K562 (cell line): ENCODE results near the gene PFDN2. TPM values are rescaled to one million over a fixed set of nuclear protein-coding genes. Genes with fewer than 3 reads are reported as not detected.

Experiments
- ATAC-seq: fragments of 200-7000 bp; cut with Tn5 transposase; 3 replicates; pipeline ENCODE4 v1.9.1; 2020; ENCODE audit warnings: moderate library complexity
- BruUV-seq: library from RNA; stranded (reverse); fragments of 400-500 nt; replicated peaks from 2 replicates; lab custom pipeline; 2021; lab: Mats Ljungman, UMichigan
- CTCF ChIA-PET: fragments of 300-600 bp; formaldehyde crosslinking; extraction: SDS; loops from one replicate; lab custom pipeline; 2021; ENCODE audit warnings: low intra/inter-chr PET ratio; lab: Yijun Ruan, JAX
- POLR2A ChIA-PET: fragments of 300-600, 350-650 bp; sonication (Branson Sonifier 250); formaldehyde crosslinking; extraction: SDS; loops from one replicate; lab custom pipeline; 2021; ENCODE audit warnings: antibody characterized with exemption, inconsistent platforms; lab: Yijun Ruan, JAX
- DNase-seq, 4 experiments: peaks; one replicate each; pipeline versions ENCODE4 v3.0.0 to v3.0.0-alpha.2; 2011 to 2018; ENCODE audit warnings: low spot score in 3 of 4, mixed read lengths in 3 of 4; ENCODE audit errors: extremely low read depth in 1 of 4
- FAIRE-seq: peaks from 2 replicates; lab custom pipeline; 2011; peaks lifted over from hg19 to GRCh38; lab: Jason Lieb, UNC
- H2AFZ ChIP-seq: 2 replicates; pipeline ENCODE4 v1.6.0; 2011; ENCODE audit warnings: low read depth, low read length, control low read depth, inconsistent platforms
- H3K27ac ChIP-seq: fragments of 200-600 bp; 3 replicates; pipeline ENCODE4 v1.8.0; 2011; ENCODE audit warnings: low read depth, mild to moderate bottlenecking, control low read depth, inconsistent platforms, low read length, moderate library complexity, mixed read lengths; ENCODE audit errors: extremely low read depth
- H3K27me3 ChIP-seq, 2 experiments: fragments of 300-600 bp in 1 of 2; 2 replicates in 1 of 2; 3 replicates in 1 of 2; pipeline versions ENCODE4 v1.6.0 to v1.8.0; 2011; ENCODE audit warnings: inconsistent platforms in 2 of 2, low read length in 2 of 2, mild to moderate bottlenecking in 1 of 2, mixed read lengths in 1 of 2, moderate library complexity in 1 of 2; ENCODE audit not compliant: control insufficient read depth in 2 of 2, insufficient read depth in 2 of 2
- H3K36me3 ChIP-seq: fragments of 300-600 bp; 3 replicates; pipeline ENCODE4 v1.8.0; 2011; ENCODE audit warnings: mild to moderate bottlenecking, low read length, inconsistent platforms; ENCODE audit not compliant: control insufficient read depth, insufficient read depth
- H3K4me1 ChIP-seq, 2 experiments: fragments of 200-600 bp in 1 of 2; replicated peaks in 1 of 2; 2 replicates in 1 of 2; 3 replicates in 1 of 2; pipeline versions ENCODE4 v1.5.1 to v1.8.0; 2011; ENCODE audit warnings: inconsistent platforms in 2 of 2, low read length in 2 of 2, mild to moderate bottlenecking in 1 of 2, mixed read lengths in 1 of 2, moderate library complexity in 1 of 2; ENCODE audit not compliant: control insufficient read depth in 2 of 2, insufficient read depth in 2 of 2
- H3K4me2 ChIP-seq: 2 replicates; pipeline ENCODE4 v1.6.1; 2011; ENCODE audit warnings: low read length, control low read depth, inconsistent platforms, mixed read lengths; ENCODE audit not compliant: insufficient read depth
- H3K4me3 ChIP-seq: fragments of 200-600 bp; sonication (generic), shearing (Covaris generic); 2 replicates; pipeline ENCODE4 v1.5.1; 2016; ENCODE audit warnings: control low read depth, inconsistent platforms
- H3K79me2 ChIP-seq: fragments of 200-600 bp; 3 replicates; pipeline ENCODE4 v1.8.0; 2011; ENCODE audit warnings: low read length, inconsistent platforms; ENCODE audit not compliant: control insufficient read depth, insufficient read depth
- H3K9ac ChIP-seq, 2 experiments: 2 replicates each; pipeline versions ENCODE4 v1.6.0 to v1.6.1; 2011; ENCODE audit warnings: low read depth in 2 of 2, low read length in 2 of 2, control low read depth in 1 of 2, inconsistent platforms in 1 of 2, mild to moderate bottlenecking in 1 of 2, mixed read lengths in 1 of 2; ENCODE audit not compliant: insufficient read depth in 1 of 2
- H3K9me1 ChIP-seq: one replicate; pipeline ENCODE4 v1.6.0; 2011; ENCODE audit warnings: inconsistent platforms, mild to moderate bottlenecking, low read length, moderate library complexity; ENCODE audit not compliant: control insufficient read depth, insufficient read depth
- H3K9me3 ChIP-seq: replicated peaks from 2 replicates; pipeline ENCODE4 v1.5.1; 2011; ENCODE audit warnings: low read depth, low read length, inconsistent platforms; ENCODE audit not compliant: control insufficient read depth, insufficient read depth
- H4K20me1 ChIP-seq: replicated peaks from 2 replicates; pipeline ENCODE4 v1.6.1; 2011; ENCODE audit warnings: low read length, inconsistent platforms, mixed read lengths; ENCODE audit not compliant: control insufficient read depth, insufficient read depth
- CEBPB ChIP-seq: fragments of 450-650 bp; IDR thresholded peaks from 2 replicates; pipeline ENCODE4 v1.6.1; 2016; ENCODE audit warnings: missing genetic modification characterization, missing compliant biosample characterization
- RBM22 ChIP-seq: fragments of 200-400 bp; formaldehyde crosslinking; IDR thresholded peaks from 2 replicates; pipeline ENCODE4 v1.6.1; 2018; ENCODE audit warnings: low read length, low read depth; ENCODE audit not compliant: poor library complexity, severe bottlenecking
- ZBTB7A ChIP-seq: IDR thresholded peaks from 2 replicates; pipeline ENCODE4 v1.6.1; 2011; ENCODE audit warnings: low read depth, mild to moderate bottlenecking, low read length, moderate library complexity, borderline replicate concordance; ENCODE audit not compliant: control insufficient read depth
- WGBS: fragments of 100-300 bp; shearing (Covaris generic); methylation state at CpG from one replicate; pipeline ENCODE4 v1.1.6; 2016; ENCODE audit warnings: low coverage, mixed read lengths; ENCODE audit not compliant: insufficient coverage; ENCODE audit errors: missing lambda C conversion rate; 5-methylcytosine and 5-hydroxymethylcytosine counted together
- in situ Hi-C: fragments of 300-500 bp; cut with MboI; formaldehyde crosslinking; loops from 4 replicates; pipeline ENCODE4 v1.15.0; 2018; ENCODE audit warnings: inconsistent platforms, mixed read lengths
- intact Hi-C: fragments of 100-400 bp; cut with micrococcal nuclease; formaldehyde crosslinking; loops from 2 replicates; pipeline ENCODE4 v1.14.2; 2022
- polyA plus RNA-seq, 8 experiments: library from polyadenylated mRNA; depleted of rRNA in 4 of 8; stranded (reverse) in 5 of 8; unstranded in 3 of 8; fragments of >200 nt; fragmentation: Nextera tagmentation in 2 of 8; fragmentation: Illumina TruSeq in 1 of 8; extraction: Ambion mirVana in 2 of 8; extraction: Trizol in 1 of 8; gene quantifications; 2 replicates each; pipeline versions ENCODE4 v1.2.1 to v1.2.3, GENCODE V29; 2011 to 2014; ENCODE audit warnings: inconsistent platforms in 1 of 8, missing spikeins in 1 of 8
- total RNA-seq, 7 experiments: library from RNA; depleted of rRNA in 6 of 7; stranded (reverse); fragments of >200 nt in 6 of 7; fragmentation: Illumina TruSeq in 2 of 7; extraction: Trizol in 2 of 7; gene quantifications; 2 replicates each; pipeline versions ENCODE4 v1.2.1 to v1.2.3, GENCODE V29; 2011 to 2021; ENCODE audit warnings: low replicate concordance in 1 of 7
- TF ChIP-seq, protein P1 (sequence below): fragments of 250-450 bp; sonication (Bioruptor Pico); IDR thresholded peaks from 2 replicates; pipeline ENCODE4 v1.4.0; 2020; ENCODE audit warnings: borderline replicate concordance

Gene PFDN2
- total and polyA plus RNA-seq, 9 of the 15 experiments (the other 6 are each of a cell fraction or from before 2014, with no cell fraction given) = 50.2 to 361 (median 144) TPM

DNA sequence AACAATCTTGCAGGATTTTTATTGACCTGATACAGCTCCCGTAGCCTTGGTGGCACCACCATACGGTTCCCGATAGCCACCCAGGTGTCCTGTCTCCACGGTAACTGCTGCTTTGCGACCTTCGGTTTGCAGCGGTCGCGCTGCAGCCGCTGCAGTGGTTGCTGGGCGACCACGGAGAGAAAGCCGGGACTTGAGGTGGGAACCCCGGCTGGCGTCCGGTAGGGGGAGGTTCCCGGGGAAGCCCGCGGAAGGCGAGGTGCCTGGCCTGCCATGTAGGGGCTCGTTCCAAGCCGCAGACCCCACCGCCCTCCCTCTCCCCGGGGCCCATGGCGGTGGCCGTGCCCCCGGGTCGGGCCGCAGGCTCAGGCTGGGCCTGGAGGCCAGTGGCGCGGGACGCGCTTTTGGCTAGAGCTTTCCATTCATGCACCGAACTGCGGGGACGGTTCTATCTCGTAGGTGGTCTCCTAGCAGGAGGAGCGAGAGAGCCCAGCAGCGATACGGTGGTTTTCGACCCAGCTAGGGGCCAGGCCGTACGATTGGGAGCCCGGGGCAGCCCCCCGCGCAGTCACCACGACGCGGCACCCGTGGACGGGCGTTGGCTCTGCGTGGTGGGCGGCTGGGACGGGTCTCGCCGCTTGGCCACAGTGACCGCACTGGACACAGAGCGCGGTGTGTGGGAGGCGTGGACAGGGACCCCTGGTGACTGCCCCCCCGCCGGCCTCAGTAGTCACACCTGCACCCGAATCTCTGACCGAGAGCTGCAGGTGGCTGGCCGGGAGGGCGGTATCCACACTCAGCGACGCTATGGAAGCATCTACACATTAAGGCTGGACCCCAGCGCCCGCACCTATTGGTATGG is 19.4 kb downstream of the PFDN2 start, which contains the start of gene KLHDC9 (continued):
- TF ChIP-seq RBM22 = peak; percentile 88
- TF ChIP-seq ZBTB7A = 0 out of 2 replicates have a peak, but pooled peaks have one; percentile 8

GRCh38 chr1:161096530-161096929 is 21.3 kb downstream of the PFDN2 start:
- intact Hi-C loops (loop anchor here (1.0 to 5.0 kb wide), 3 partner anchors 42 to 259 kb away; no protein-coding TSS in a partner anchor), in situ Hi-C loops (loop anchor here (10.0 to 25.0 kb wide), 2 partner anchors 102 to 259 kb away; no protein-coding TSS in a partner anchor)
- TF ChIP-seq, protein P1, sequence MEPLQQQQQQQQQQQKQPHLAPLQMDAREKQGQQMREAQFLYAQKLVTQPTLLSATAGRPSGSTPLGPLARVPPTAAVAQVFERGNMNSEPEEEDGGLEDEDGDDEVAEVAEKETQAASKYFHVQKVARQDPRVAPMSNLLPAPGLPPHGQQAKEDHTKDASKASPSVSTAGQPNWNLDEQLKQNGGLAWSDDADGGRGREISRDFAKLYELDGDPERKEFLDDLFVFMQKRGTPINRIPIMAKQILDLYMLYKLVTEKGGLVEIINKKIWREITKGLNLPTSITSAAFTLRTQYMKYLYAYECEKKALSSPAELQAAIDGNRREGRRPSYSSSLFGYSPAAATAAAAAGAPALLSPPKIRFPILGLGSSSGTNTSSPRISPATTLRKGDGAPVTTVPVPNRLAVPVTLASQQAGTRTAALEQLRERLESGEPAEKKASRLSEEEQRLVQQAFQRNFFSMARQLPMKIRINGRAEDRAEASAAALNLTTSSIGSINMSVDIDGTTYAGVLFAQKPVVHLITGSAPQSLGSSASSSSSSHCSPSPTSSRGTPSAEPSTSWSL (CRISPR knock-in tag) = no peak
- 0 out of 2 replicates have a peak, but pooled peaks have one; percentile 28 for TF ChIP-seq CEBPB (tag)
- Histone ChIP-seq H3K27me3 (no peaks in the 10 kb centered on the region), H3K27ac (no peak overlapping the region), H3K4me1 (peaks cover 0 to 7% of the 10 kb centered on the region in 2 experiments; a peak in 1 of 5 replicates), H3K4me3 (no peak overlapping the region), H3K9me1 (no peaks in the 10 kb centered on the region), H3K9me3 (peaks cover 4% of the 10 kb centered on the region; the same call in 1 of the 2 replicates), H3K9ac (no peak overlapping the region), H3K79me2 (no peaks in the 10 kb centered on the region), H2AFZ (no peak overlapping the region), H3K4me2 (no peak overlapping the region), H3K36me3 (peaks cover 27% of the 10 kb centered on the region; the same call in 2 of the 3 replicates), H4K20me1 (no peaks in the 10 kb centered on the region)
- FAIRE-seq (no peak), DNase-seq (no peak), ATAC-seq (no peak)
- BruUV-seq = no TSS peak
- POLR2A ChIA-PET = interaction anchor here (1.1 to 1.2 kb wide), 2 partner anchors 28 to 36 kb away, joined by 3 read pairs; partner anchors contain the start of gene DEDD
- CTCF ChIA-PET = interaction anchor here (0.8 to 1.0 kb wide), 3 partner anchors 107 to 366 kb away, joined by 3 to 6 read pairs (median 4); no protein-coding TSS in a partner anchor
- 0% methylated on average over 1 of the region's 1 CpG for WGBS
